DOHH2 (cell line): ENCODE results near the gene AUTS2.

Experiments used
- H3F3A ChIP-seq: fragments of 200-600 bp; sonication (generic), shearing (Covaris generic); 2 replicates; pipeline ENCODE4 v1.6.0; 2016; ENCODE audit warnings: antibody characterized with exemption, mild to moderate bottlenecking; ENCODE audit not compliant: control insufficient read depth, insufficient read depth
- H3K27ac ChIP-seq: fragments of 200-600 bp; sonication (generic); 2 replicates; pipeline ENCODE4 v1.5.1; 2014; ENCODE audit warnings: low read depth, mild to moderate bottlenecking, low read length, moderate library complexity
- H3K27me3 ChIP-seq: fragments of 200-600 bp; sonication (generic); 2 replicates; pipeline ENCODE4 v1.6.1; 2014; ENCODE audit warnings: mild to moderate bottlenecking, low read length, mixed read lengths; ENCODE audit not compliant: control insufficient read depth
- H3K36me3 ChIP-seq: fragments of 200-600 bp; sonication (generic); 2 replicates; pipeline ENCODE4 v1.6.1; 2014; ENCODE audit warnings: mild to moderate bottlenecking, low read length, moderate library complexity, mixed read lengths; ENCODE audit not compliant: control insufficient read depth
- H3K4me1 ChIP-seq: fragments of 200-600 bp; sonication (generic); 2 replicates; pipeline ENCODE4 v1.6.1; 2014; ENCODE audit warnings: mild to moderate bottlenecking, low read length, mixed read lengths; ENCODE audit not compliant: control insufficient read depth
- H3K4me2 ChIP-seq: fragments of 200-600 bp; sonication (generic); 2 replicates; pipeline ENCODE4 v1.6.0; 2014; ENCODE audit warnings: mild to moderate bottlenecking, low read length, moderate library complexity
- H3K4me3 ChIP-seq: fragments of 200-600 bp; sonication (generic); 2 replicates; pipeline ENCODE4 v1.5.1; 2014; ENCODE audit warnings: mild to moderate bottlenecking, low read length, mixed read lengths
- H3K79me2 ChIP-seq: fragments of 200-600 bp; sonication (generic); 2 replicates; pipeline ENCODE4 v1.6.1; 2014; ENCODE audit warnings: mild to moderate bottlenecking, low read length, mixed read lengths; ENCODE audit not compliant: control insufficient read depth
- H3K9me2 ChIP-seq: fragments of 200-600 bp; sonication (generic); replicated peaks from 2 replicates; pipeline ENCODE4 v1.6.1; 2014; ENCODE audit warnings: mild to moderate bottlenecking, low read length, mixed read lengths; ENCODE audit not compliant: control insufficient read depth
- H3K9me3 ChIP-seq: fragments of 200-600 bp; sonication (generic); 2 replicates; pipeline ENCODE4 v1.6.1; 2014; ENCODE audit warnings: antibody characterized with exemption, low read length, mixed read lengths; ENCODE audit not compliant: control insufficient read depth, insufficient read depth
- H4K20me1 ChIP-seq: fragments of 200-600 bp; sonication (generic); 2 replicates; pipeline ENCODE4 v1.6.0; 2014; ENCODE audit warnings: low read depth, mild to moderate bottlenecking, antibody characterized with exemption, low read length, moderate library complexity; ENCODE audit not compliant: control insufficient read depth, insufficient read depth
- CTCF ChIP-seq: fragments of 200-600 bp; sonication (generic); IDR thresholded peaks from one replicate; pipeline ENCODE4 v1.5.1; 2014; ENCODE audit warnings: antibody characterized with exemption, mild to moderate bottlenecking, low read depth, low read length; ENCODE audit not compliant: poor library complexity, severe bottlenecking
- EZH2phosphoT487 ChIP-seq: fragments of 200-600 bp; sonication (generic); IDR thresholded peaks from 2 replicates; pipeline ENCODE4 v1.6.1; 2017; ENCODE audit warnings: borderline replicate concordance, mild to moderate bottlenecking, antibody characterized with exemption, low read length, moderate library complexity, mixed read lengths

AUTS2 gene

GRCh38 chr7:70056363-70056762 is 458.1 kb downstream of the AUTS2 start:
- Histone ChIP-seq H3K9me2 (no peaks in the 10 kb centered on the region), H3F3A (no peaks in the 10 kb centered on the region), H3K4me1 (no peaks in the 10 kb centered on the region), H3K27ac (no peak overlapping the region), H3K4me3 (no peak overlapping the region), H3K27me3 (no peaks in the 10 kb centered on the region), H3K4me2 (no peak overlapping the region), H3K79me2 (no peaks in the 10 kb centered on the region), H4K20me1 (0 out of 2 replicates have a peak, but pooled peaks cover 4% of the 10 kb centered on the region), H3K9me3 (no peaks in the 10 kb centered on the region), H3K36me3 (no peaks in the 10 kb centered on the region)
- no peak for TF ChIP-seq EZH2phosphoT487
- TF ChIP-seq CTCF: no peak

GRCh38 chr7:70060298-70061068 is 462.2 kb downstream of the AUTS2 start:
- TF ChIP-seq CTCF (no peak), EZH2phosphoT487 (no peak)
- Histone ChIP-seq H3K36me3 (no peaks in the 10 kb centered on the region), H3K4me3 (no peak overlapping the region), H3K27ac (no peak overlapping the region), H3K27me3 (no peaks in the 10 kb centered on the region), H3K4me2 (no peak overlapping the region), H3K79me2 (no peaks in the 10 kb centered on the region), H3K9me2 (no peaks in the 10 kb centered on the region), H4K20me1 (no peaks in the 10 kb centered on the region), H3F3A (no peaks in the 10 kb centered on the region), H3K9me3 (no peaks in the 10 kb centered on the region), H3K4me1 (no peaks in the 10 kb centered on the region)

- Histone ChIP-seq H3K79me2 (no peaks in the 10 kb centered on the region), H3K9me2 (no peaks in the 10 kb centered on the region), H3K27me3 (no peaks in the 10 kb centered on the region), H3K4me1 (no peaks in the 10 kb centered on the region), H3K36me3 (no peaks in the 10 kb centered on the region), H3F3A (no peaks in the 10 kb centered on the region), H3K4me3 (no peak overlapping the region), H3K9me3 (no peaks in the 10 kb centered on the region), H3K4me2 (no peak overlapping the region), H3K27ac (no peak overlapping the region), H4K20me1 (no peaks in the 10 kb centered on the region)
- TF ChIP-seq EZH2phosphoT487: no peak
- TF ChIP-seq CTCF: no peak
Measured at GRCh38 chr7:70063371-70063770, 465.1 kb downstream of the AUTS2 start.
